ENCODE data around the gene ZNF467.
A peak's percentile ranks its signal among the peaks of the same experiment; 100 is the strongest.

Gene ZNF467

GRCh38 chr7:149743476-149744255 is 29.7 kb downstream of the ZNF467 start:
- Histone ChIP-seq H3K4me3 (no peak overlapping the region), H3K27ac (no peak overlapping the region)
- TF ChIP-seq CTCF (IDR thresholded peaks at IDR 0.05), result no peak
- no peak for DNase-seq (ENCODE audit: low spot score)

- Histone ChIP-seq H3K4me3 (peak overlapping the region; percentile 57), H3K27ac (no peak overlapping the region)
- peak; percentile 84 for TF ChIP-seq CTCF (IDR thresholded peaks at IDR 0.05)
- DNase-seq (ENCODE audit: low spot score), result no peak
Measured at GRCh38 chr7:149742075-149742701, 31.2 kb downstream of the ZNF467 start.

- Histone ChIP-seq H3K4me3 (peak overlapping the region; percentile 57), H3K27ac (no peak overlapping the region)
- no peak for DNase-seq (ENCODE audit: low spot score)
Measured at GRCh38 chr7:149741629-149742028, 31.8 kb downstream of the ZNF467 start.

GRCh38 chr7:149736478-149737360 is 36.7 kb downstream of the ZNF467 start:
- TF ChIP-seq CTCF (IDR thresholded peaks at IDR 0.05), result no peak
- no peak for DNase-seq (ENCODE audit: low spot score)
- Histone ChIP-seq H3K27ac (no peak overlapping the region), H3K4me3 (no peak overlapping the region)

More at GRCh38 chr7:149741629-149742028, 31.8 kb downstream of the ZNF467 start:
- TF ChIP-seq CTCF (IDR thresholded peaks at IDR 0.05), result no peak

GRCh38 chr7:149735779-149736477 is 37.5 kb downstream of the ZNF467 start:
- no peak overlapping the region for H3K4me3 ChIP-seq
- TF ChIP-seq CTCF (IDR thresholded peaks at IDR 0.05), result no peak
- H3K27ac ChIP-seq, result no peak overlapping the region
- no peak for DNase-seq (ENCODE audit: low spot score)

GRCh38 chr7:149735181-149735602 is 38.2 kb downstream of the ZNF467 start:
- no peak for TF ChIP-seq CTCF (IDR thresholded peaks at IDR 0.05)
- Histone ChIP-seq H3K27ac (no peak overlapping the region), H3K4me3 (no peak overlapping the region)
- no peak for DNase-seq (ENCODE audit: low spot score)

Data from coronary artery (tissue), 2 donors.